ENCODE measurements around the gene MCAM. TPM values are rescaled to one million over a fixed set of nuclear protein-coding genes. Genes with fewer than 3 reads are reported as not detected.
A peak's percentile ranks its signal among the peaks of the same experiment; 100 is the strongest.

MCAM gene, protein sequence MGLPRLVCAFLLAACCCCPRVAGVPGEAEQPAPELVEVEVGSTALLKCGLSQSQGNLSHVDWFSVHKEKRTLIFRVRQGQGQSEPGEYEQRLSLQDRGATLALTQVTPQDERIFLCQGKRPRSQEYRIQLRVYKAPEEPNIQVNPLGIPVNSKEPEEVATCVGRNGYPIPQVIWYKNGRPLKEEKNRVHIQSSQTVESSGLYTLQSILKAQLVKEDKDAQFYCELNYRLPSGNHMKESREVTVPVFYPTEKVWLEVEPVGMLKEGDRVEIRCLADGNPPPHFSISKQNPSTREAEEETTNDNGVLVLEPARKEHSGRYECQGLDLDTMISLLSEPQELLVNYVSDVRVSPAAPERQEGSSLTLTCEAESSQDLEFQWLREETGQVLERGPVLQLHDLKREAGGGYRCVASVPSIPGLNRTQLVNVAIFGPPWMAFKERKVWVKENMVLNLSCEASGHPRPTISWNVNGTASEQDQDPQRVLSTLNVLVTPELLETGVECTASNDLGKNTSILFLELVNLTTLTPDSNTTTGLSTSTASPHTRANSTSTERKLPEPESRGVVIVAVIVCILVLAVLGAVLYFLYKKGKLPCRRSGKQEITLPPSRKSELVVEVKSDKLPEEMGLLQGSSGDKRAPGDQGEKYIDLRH
- total RNA-seq: 1 to 10 TPM; 1.0 to 1.4 TPM

DNA sequence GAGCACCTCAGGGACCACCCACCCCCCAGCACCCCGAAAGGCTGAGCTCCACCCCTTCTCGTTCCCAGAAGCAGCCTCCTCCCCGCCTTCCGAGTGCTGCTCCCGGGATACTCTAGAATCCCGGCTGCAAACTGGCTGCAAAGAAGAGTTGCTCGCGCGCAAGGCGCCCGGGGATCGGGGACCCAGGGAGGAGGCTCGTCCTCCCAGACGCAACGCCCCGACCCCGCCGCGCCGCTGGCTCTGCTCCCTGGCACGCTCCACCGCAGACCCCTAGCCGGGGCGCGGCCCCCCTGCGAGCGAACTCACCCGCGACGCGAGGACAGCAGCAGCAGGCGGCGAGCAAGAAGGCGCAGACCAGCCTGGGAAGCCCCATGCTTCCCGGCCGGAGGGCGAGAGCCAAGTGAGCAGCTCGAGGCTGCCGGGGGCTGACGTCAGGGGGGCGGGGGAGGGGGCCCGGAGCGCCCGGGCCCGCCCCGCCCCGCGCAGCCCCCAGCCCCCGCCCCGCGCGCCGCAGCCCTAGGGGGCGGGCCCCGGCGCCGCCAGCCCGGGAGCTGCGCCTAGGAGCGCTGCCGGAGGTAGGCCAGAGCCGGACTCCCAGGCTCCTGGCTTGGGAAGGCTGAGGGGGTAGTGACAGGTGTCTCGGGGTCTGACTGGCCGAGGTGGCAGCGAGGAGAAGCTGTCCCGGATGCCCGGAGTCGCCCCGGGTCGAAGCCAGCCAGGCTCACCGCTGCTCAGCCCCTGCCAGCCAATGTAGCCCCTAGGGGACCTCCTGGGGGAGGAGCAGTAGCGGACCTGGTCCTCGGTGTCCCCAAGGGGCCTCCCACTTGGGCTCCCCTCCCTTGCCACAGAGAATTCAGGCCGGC, at the start of gene MCAM:
TSS of gene MCAM (minus strand) at position 402 of the 863 bp plus-strand sequence. CDS start at position 373, 29 bp downstream.
- H3K9me3 Mint-ChIP-seq: no peaks in the 10 kb centered on the region
- ChIA-PET CTCF (interaction anchor here (0.9 to 8.3 kb wide), 5 partner anchors 9 to 148 kb away, joined by 3 to 80 read pairs (median 5); partner anchors contain the start of gene CBL), POLR2A (no interaction called here)
- no peak within 1 kb of the TSS for H3K27ac Mint-ChIP-seq
- no peak for DNase-seq
- peak within 1 kb of the TSS; percentile 48 for H3K4me3 Mint-ChIP-seq
- H3K4me1 Mint-ChIP-seq: peaks cover 39% of the 10 kb centered on the region
- H3K27me3 Mint-ChIP-seq: peaks cover 43% of the 10 kb centered on the region
- H3K36me3 Mint-ChIP-seq (ENCODE audit: low read depth): no peaks in the 10 kb centered on the region

- Mint-ChIP-seq H3K9me3 (no peaks in the 10 kb centered on the region), H3K36me3 (ENCODE audit: low read depth) (peaks cover 2% of the 10 kb centered on the region), H3K27me3 (peaks cover 37% of the 10 kb centered on the region), H3K27ac (no peak overlapping the region), H3K4me3 (no peak overlapping the region), H3K4me1 (peaks cover 5% of the 10 kb centered on the region)
- ChIA-PET CTCF (interaction anchor here (0.9 to 1.8 kb wide), 5 partner anchors 8 to 110 kb away, joined by 3 to 14 read pairs (median 4); no protein-coding TSS in a partner anchor), POLR2A (no interaction called here)
- DNase-seq: no peak
These were observed 48.2 kb upstream of the MCAM start for GRCh38 chr11:119365071-119365591.

DNA sequence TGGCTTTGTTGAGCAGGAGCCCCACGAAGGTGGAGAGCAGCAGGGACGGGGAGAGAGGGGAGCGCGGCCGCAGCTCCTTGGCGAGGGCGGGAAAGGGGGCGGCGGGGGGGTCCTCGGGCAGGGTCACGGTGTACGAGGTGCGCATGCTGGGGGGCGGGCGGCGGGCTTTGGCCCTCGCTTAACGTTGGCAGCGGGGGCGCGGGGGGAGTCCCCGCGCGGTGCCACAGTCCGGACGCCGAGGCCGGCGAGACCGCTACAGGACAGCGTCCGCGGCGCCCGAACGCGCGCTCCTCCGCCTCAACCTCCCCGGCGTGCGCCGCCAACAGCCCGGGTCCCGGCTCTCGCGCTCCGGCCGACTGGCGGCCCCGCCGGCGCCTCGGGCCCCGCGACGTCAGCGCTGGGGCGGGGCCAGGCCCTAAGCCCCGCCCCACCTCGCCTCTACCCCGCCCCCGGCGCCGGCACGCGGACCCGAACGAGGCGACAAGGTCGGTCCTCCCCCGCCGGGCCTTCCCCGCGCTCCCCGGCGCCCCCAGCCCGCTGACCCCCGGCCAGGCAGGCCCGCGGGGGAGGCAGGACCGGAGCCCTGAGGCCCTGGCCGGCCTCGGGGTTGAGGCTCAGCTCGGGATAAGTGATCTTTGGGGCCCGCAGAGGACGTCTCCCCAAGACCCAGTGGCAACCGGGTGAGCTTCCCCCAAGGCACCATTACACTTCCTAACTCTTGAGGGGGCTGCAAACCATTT, 47.1 kb upstream of the MCAM start:
- peak overlapping the region; percentile 66 for H3K4me3 Mint-ChIP-seq
- peak; percentile 45 for DNase-seq
- ChIA-PET POLR2A (no interaction called here), CTCF (interaction anchor here (0.9 to 1.8 kb wide), 7 partner anchors 8 to 111 kb away, joined by 3 to 14 read pairs (median 4); no protein-coding TSS in a partner anchor)
- H3K9me3 Mint-ChIP-seq: no peaks in the 10 kb centered on the region
- peaks cover 13% of the 10 kb centered on the region for H3K4me1 Mint-ChIP-seq
- peaks cover 2% of the 10 kb centered on the region for H3K36me3 Mint-ChIP-seq (ENCODE audit: low read depth)
- H3K27ac Mint-ChIP-seq: no peak overlapping the region
- peaks cover 37% of the 10 kb centered on the region for H3K27me3 Mint-ChIP-seq

- CTCF ChIA-PET: interaction anchor here (0.9 to 1.8 kb wide), 2 partner anchors 17 to 112 kb away, joined by 3 to 4 read pairs; no protein-coding TSS in a partner anchor
- Mint-ChIP-seq H3K36me3 (ENCODE audit: low read depth) (peaks cover 2% of the 10 kb centered on the region), H3K4me1 (peaks cover 13% of the 10 kb centered on the region), H3K9me3 (no peaks in the 10 kb centered on the region), H3K27ac (no peak overlapping the region), H3K27me3 (peaks cover 39% of the 10 kb centered on the region), H3K4me3 (no peak overlapping the region)
- POLR2A ChIA-PET: interaction anchor here (0.6 kb wide), 2 partner anchors 838 to 1238 kb away, joined by 3 read pairs; no protein-coding TSS in a partner anchor
- no peak for DNase-seq
These were observed 46.3 kb upstream of the MCAM start for GRCh38 chr11:119363081-119363850.

DNA sequence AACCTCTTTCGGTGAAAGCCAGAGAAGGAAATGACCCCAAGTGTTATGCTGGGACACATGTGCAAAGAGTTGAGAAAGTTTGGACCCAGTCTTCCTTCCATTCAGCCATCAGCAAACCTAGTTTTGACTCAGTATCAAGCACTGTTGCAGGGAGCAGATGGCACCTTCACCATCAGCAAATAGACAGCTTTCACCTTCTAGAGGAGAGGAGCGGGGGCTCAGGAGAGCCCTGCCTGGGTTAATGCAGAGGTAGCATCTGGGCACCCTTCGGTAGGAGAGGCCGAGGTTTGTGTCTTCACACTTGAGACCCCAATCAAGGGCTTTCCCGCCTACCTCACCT, 45.8 kb upstream of the MCAM start:
- Mint-ChIP-seq H3K4me3 (no peak overlapping the region), H3K4me1 (peaks cover 13% of the 10 kb centered on the region), H3K36me3 (ENCODE audit: low read depth) (peaks cover 2% of the 10 kb centered on the region), H3K27ac (no peak overlapping the region), H3K9me3 (no peaks in the 10 kb centered on the region), H3K27me3 (peaks cover 39% of the 10 kb centered on the region)
- DNase-seq: no peak
- CTCF ChIA-PET: interaction anchor here (1.2 to 2.2 kb wide), 2 partner anchors 19 to 24 kb away, joined by 3 to 13 read pairs; partner anchors contain the start of gene USP2
- POLR2A ChIA-PET: interaction anchor here (0.6 kb wide), 2 partner anchors 838 to 1239 kb away, joined by 3 read pairs; no protein-coding TSS in a partner anchor

- Mint-ChIP-seq H3K4me1 (peaks cover 15% of the 10 kb centered on the region), H3K27me3 (peaks cover 41% of the 10 kb centered on the region), H3K27ac (no peak overlapping the region), H3K9me3 (no peaks in the 10 kb centered on the region), H3K36me3 (ENCODE audit: low read depth) (peaks cover 2% of the 10 kb centered on the region), H3K4me3 (no peak overlapping the region)
- no peak for DNase-seq
- POLR2A ChIA-PET: interaction anchor here (0.6 kb wide), 2 partner anchors 90 to 837 kb away, joined by 3 read pairs; no protein-coding TSS in a partner anchor
- CTCF ChIA-PET: interaction anchor here (1.2 to 2.2 kb wide), 5 partner anchors 8 to 1555 kb away, joined by 3 to 13 read pairs (median 3); partner anchors contain the start of gene USP2
These were observed 45.2 kb upstream of the MCAM start for GRCh38 chr11:119361941-119362725.

GRCh38 chr11:119361056-119361787, 44.3 kb upstream of the MCAM start:
- no peaks in the 10 kb centered on the region for H3K9me3 Mint-ChIP-seq
- H3K27ac Mint-ChIP-seq: no peak overlapping the region
- H3K4me1 Mint-ChIP-seq: peaks cover 18% of the 10 kb centered on the region
- no peak for DNase-seq
- peaks cover 32% of the 10 kb centered on the region for H3K27me3 Mint-ChIP-seq
- ChIA-PET POLR2A (interaction anchor here (0.6 kb wide), 2 partner anchors 89 to 145 kb away, joined by 3 to 6 read pairs; no protein-coding TSS in a partner anchor), CTCF (interaction anchor here (0.8 to 2.2 kb wide), 7 partner anchors 9 to 1554 kb away, joined by 3 to 13 read pairs (median 3); partner anchors contain the start of gene USP2)
- peaks cover 2% of the 10 kb centered on the region for H3K36me3 Mint-ChIP-seq (ENCODE audit: low read depth)
- H3K4me3 Mint-ChIP-seq: no peak overlapping the region

- Mint-ChIP-seq H3K4me1 (peaks cover 19% of the 10 kb centered on the region), H3K9me3 (no peaks in the 10 kb centered on the region), H3K36me3 (ENCODE audit: low read depth) (peaks cover 2% of the 10 kb centered on the region), H3K4me3 (no peak overlapping the region), H3K27ac (no peak overlapping the region), H3K27me3 (peaks cover 31% of the 10 kb centered on the region)
- CTCF ChIA-PET: interaction anchor here (1.7 to 5.1 kb wide), 3 partner anchors 12 to 22 kb away, joined by 5 to 99 read pairs (median 50); partner anchors contain the start of gene MFRP
- DNase-seq: no peak
- POLR2A ChIA-PET: no interaction called here
These were observed 42.7 kb upstream of the MCAM start for GRCh38 chr11:119359365-119360214.

- no peak for DNase-seq
- peaks cover 16% of the 10 kb centered on the region for H3K4me1 Mint-ChIP-seq
- H3K9me3 Mint-ChIP-seq: no peaks in the 10 kb centered on the region
- ChIA-PET CTCF (interaction anchor here (0.6 to 5.1 kb wide), 23 partner anchors 8 to 370 kb away, joined by 3 to 99 read pairs (median 6); partner anchors contain the start of genes C1QTNF5, MFRP and USP2), POLR2A (interaction anchor here (0.6 kb wide), 1 partner anchor 330 kb away, joined by 3 read pairs; no protein-coding TSS in a partner anchor)
- peaks cover 29% of the 10 kb centered on the region for H3K27me3 Mint-ChIP-seq
- H3K27ac Mint-ChIP-seq: no peak overlapping the region
- peak overlapping the region; percentile 39 for H3K4me3 Mint-ChIP-seq
- no peaks in the 10 kb centered on the region for H3K36me3 Mint-ChIP-seq (ENCODE audit: low read depth)
These were observed 40.1 kb upstream of the MCAM start for GRCh38 chr11:119357074-119357473.
